HepG2 (cell line): ENCODE data around the gene RHOD. TPM values are rescaled to one million over a fixed set of nuclear protein-coding genes. Genes with fewer than 3 reads are reported as not detected.

ENCODE experiments used
- CTCF ChIP-seq: sonication (generic); formaldehyde crosslinking; IDR thresholded peaks from 2 replicates; pipeline ENCODE4 v1.5.0; 2020; ENCODE audit warnings: mild to moderate bottlenecking, missing genetic modification reagents, moderate library complexity
- HMG20A ChIP-seq: IDR thresholded peaks from 2 replicates; pipeline ENCODE4 v1.6.1; 2016; ENCODE audit warnings: borderline replicate concordance
- HNRNPH1 ChIP-seq: fragments of 200-400 bp; formaldehyde crosslinking; optimal IDR thresholded peaks from 2 replicates; pipeline ENCODE3; 2017; ENCODE audit warnings: mild to moderate bottlenecking, low read depth, low read length
- KAT7 ChIP-seq: IDR thresholded peaks from 2 replicates; pipeline ENCODE4 v1.6.1; 2018; ENCODE audit warnings: borderline replicate concordance, missing compliant biosample characterization
- MYNN ChIP-seq: sonication (generic); formaldehyde crosslinking; IDR thresholded peaks from 2 replicates; pipeline ENCODE4 v1.4.0; 2020; ENCODE audit warnings: mild to moderate bottlenecking, low read depth, missing genetic modification reagents
- MZF1 ChIP-seq: sonication (generic); formaldehyde crosslinking; IDR thresholded peaks from 2 replicates; pipeline ENCODE4 v1.8.1; 2023; ENCODE audit warnings: mild to moderate bottlenecking, missing genetic modification reagents, borderline replicate concordance
- ZBTB7A ChIP-seq: sonication (generic); formaldehyde crosslinking; IDR thresholded peaks from 2 replicates; pipeline ENCODE4 v1.8.0; 2022; ENCODE audit warnings: mild to moderate bottlenecking, missing genetic modification reagents
- ZNF784 ChIP-seq: sonication (generic); formaldehyde crosslinking; IDR thresholded peaks from 2 replicates; pipeline ENCODE4 v1.5.1; 2020; ENCODE audit warnings: missing genetic modification reagents, mild to moderate bottlenecking, borderline replicate concordance
- ZSCAN25 ChIP-seq: sonication (generic); formaldehyde crosslinking; IDR thresholded peaks from 2 replicates; pipeline ENCODE4 v1.8.0; 2022; ENCODE audit warnings: mild to moderate bottlenecking, missing genetic modification reagents
- polyA plus RNA-seq, 8 experiments: library from polyadenylated mRNA; depleted of rRNA in 3 of 8; stranded (reverse) in 7 of 8; unstranded in 1 of 8; fragments of >200 nt; fragmentation: Illumina TruSeq in 4 of 8; extraction: Trizol in 4 of 8; gene quantifications; 2 replicates each; pipeline versions ENCODE4 v1.2.1 to v1.2.3, GENCODE V29; 2011 to 2016; ENCODE audit warnings: low read depth in 4 of 8, missing spikeins in 1 of 8, mixed read lengths in 1 of 8; ENCODE audit not compliant: insufficient read depth in 1 of 8
- total RNA-seq, 5 experiments: library from RNA; depleted of rRNA; stranded (reverse); fragments of >200 nt; fragmentation: Illumina TruSeq; extraction: Trizol; gene quantifications; 2 replicates each; pipeline ENCODE4 v1.2.3, GENCODE V29; 2016; ENCODE audit warnings: low read depth in 1 of 5
- TF ChIP-seq, protein P1 (sequence below): sonication (generic); formaldehyde crosslinking; IDR thresholded peaks from 2 replicates; pipeline ENCODE4 v1.5.1; 2020; ENCODE audit warnings: mild to moderate bottlenecking, missing genetic modification reagents
- TF ChIP-seq, protein P2 (sequence below): sonication (generic); formaldehyde crosslinking; IDR thresholded peaks from 2 replicates; pipeline ENCODE4 v1.4.0; 2020; ENCODE audit warnings: missing genetic modification reagents
- TF ChIP-seq, protein P3 (sequence below): sonication (generic); formaldehyde crosslinking; IDR thresholded peaks from 2 replicates; pipeline ENCODE4 v1.4.0; 2020; ENCODE audit warnings: missing genetic modification reagents, mild to moderate bottlenecking, borderline replicate concordance
- TF ChIP-seq, protein P4 (sequence below): sonication (generic); formaldehyde crosslinking; IDR thresholded peaks from 2 replicates; pipeline ENCODE4 v1.4.0; 2020; ENCODE audit warnings: missing genetic modification reagents

RHOD gene
- total and polyA plus RNA-seq, 2 of the 13 experiments (the other 11 are each of a cell fraction or from before 2014, with no cell fraction given): 0.27 to 0.98 TPM

GRCh38 chr11:67041602-67042001, 15.0 kb upstream of the RHOD start (continued):
- TF ChIP-seq, protein P1, sequence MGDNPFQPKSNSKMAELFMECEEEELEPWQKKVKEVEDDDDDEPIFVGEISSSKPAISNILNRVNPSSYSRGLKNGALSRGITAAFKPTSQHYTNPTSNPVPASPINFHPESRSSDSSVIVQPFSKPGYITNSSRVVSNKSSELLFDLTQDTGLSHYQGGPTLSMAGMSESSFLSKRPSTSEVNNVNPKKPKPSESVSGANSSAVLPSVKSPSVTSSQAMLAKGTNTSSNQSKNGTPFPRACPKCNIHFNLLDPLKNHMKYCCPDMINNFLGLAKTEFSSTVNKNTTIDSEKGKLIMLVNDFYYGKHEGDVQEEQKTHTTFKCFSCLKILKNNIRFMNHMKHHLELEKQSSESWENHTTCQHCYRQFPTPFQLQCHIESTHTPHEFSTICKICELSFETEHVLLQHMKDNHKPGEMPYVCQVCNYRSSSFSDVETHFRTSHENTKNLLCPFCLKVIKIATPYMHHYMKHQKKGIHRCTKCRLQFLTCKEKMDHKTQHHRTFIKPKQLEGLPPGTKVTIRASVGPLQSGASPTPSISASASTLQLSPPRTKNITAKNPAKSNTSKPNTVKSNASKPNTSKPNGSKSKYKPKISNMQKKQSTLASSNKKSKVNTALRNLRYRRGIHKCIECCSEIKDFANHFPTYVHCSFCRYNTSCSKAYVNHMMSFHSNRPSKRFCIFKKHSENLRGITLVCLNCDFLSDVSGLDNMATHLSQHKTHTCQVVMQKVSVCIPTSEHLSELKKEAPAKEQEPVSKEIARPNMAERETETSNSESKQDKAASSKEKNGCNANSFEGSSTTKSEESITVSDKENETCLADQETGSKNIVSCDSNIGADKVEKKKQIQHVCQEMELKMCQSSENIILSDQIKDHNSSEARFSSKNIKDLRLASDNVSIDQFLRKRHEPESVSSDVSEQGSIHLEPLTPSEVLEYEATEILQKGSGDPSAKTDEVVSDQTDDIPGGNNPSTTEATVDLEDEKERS (CRISPR knock-in tag): no peak
- TF ChIP-seq HNRNPH1: no peak
- no peak for TF ChIP-seq MYNN (CRISPR knock-in tag)
- TF ChIP-seq, protein P2, sequence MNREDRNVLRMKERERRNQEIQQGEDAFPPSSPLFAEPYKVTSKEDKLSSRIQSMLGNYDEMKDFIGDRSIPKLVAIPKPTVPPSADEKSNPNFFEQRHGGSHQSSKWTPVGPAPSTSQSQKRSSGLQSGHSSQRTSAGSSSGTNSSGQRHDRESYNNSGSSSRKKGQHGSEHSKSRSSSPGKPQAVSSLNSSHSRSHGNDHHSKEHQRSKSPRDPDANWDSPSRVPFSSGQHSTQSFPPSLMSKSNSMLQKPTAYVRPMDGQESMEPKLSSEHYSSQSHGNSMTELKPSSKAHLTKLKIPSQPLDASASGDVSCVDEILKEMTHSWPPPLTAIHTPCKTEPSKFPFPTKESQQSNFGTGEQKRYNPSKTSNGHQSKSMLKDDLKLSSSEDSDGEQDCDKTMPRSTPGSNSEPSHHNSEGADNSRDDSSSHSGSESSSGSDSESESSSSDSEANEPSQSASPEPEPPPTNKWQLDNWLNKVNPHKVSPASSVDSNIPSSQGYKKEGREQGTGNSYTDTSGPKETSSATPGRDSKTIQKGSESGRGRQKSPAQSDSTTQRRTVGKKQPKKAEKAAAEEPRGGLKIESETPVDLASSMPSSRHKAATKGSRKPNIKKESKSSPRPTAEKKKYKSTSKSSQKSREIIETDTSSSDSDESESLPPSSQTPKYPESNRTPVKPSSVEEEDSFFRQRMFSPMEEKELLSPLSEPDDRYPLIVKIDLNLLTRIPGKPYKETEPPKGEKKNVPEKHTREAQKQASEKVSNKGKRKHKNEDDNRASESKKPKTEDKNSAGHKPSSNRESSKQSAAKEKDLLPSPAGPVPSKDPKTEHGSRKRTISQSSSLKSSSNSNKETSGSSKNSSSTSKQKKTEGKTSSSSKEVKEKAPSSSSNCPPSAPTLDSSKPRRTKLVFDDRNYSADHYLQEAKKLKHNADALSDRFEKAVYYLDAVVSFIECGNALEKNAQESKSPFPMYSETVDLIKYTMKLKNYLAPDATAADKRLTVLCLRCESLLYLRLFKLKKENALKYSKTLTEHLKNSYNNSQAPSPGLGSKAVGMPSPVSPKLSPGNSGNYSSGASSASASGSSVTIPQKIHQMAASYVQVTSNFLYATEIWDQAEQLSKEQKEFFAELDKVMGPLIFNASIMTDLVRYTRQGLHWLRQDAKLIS: no peak
- no peak for TF ChIP-seq ZSCAN25 (CRISPR knock-in tag)
- TF ChIP-seq MZF1 (CRISPR knock-in tag): no peak
- TF ChIP-seq HMG20A (CRISPR knock-in tag): peak; percentile 52; the same call in 1 of the 2 replicates
- TF ChIP-seq, protein P3, sequence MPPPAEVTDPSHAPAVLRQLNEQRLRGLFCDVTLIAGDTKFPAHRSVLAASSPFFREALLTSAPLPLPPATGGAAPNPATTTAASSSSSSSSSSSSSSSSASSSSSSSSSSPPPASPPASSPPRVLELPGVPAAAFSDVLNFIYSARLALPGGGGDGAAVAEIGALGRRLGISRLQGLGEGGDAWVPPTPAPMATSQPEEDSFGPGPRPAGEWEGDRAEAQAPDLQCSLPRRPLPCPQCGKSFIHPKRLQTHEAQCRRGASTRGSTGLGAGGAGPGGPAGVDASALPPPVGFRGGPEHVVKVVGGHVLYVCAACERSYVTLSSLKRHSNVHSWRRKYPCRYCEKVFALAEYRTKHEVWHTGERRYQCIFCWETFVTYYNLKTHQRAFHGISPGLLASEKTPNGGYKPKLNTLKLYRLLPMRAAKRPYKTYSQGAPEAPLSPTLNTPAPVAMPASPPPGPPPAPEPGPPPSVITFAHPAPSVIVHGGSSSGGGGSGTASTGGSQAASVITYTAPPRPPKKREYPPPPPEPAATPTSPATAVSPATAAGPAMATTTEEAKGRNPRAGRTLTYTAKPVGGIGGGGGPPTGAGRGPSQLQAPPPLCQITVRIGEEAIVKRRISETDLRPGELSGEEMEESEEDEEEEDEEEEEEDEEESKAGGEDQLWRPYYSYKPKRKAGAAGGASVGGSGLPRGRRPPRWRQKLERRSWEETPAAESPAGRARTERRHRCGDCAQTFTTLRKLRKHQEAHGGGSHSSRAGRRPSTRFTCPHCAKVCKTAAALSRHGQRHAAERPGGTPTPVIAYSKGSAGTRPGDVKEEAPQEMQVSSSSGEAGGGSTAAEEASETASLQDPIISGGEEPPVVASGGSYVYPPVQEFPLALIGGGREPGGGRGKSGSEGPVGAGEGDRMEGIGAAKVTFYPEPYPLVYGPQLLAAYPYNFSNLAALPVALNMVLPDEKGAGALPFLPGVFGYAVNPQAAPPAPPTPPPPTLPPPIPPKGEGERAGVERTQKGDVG (CRISPR knock-in tag): no peak
- TF ChIP-seq, protein P4, sequence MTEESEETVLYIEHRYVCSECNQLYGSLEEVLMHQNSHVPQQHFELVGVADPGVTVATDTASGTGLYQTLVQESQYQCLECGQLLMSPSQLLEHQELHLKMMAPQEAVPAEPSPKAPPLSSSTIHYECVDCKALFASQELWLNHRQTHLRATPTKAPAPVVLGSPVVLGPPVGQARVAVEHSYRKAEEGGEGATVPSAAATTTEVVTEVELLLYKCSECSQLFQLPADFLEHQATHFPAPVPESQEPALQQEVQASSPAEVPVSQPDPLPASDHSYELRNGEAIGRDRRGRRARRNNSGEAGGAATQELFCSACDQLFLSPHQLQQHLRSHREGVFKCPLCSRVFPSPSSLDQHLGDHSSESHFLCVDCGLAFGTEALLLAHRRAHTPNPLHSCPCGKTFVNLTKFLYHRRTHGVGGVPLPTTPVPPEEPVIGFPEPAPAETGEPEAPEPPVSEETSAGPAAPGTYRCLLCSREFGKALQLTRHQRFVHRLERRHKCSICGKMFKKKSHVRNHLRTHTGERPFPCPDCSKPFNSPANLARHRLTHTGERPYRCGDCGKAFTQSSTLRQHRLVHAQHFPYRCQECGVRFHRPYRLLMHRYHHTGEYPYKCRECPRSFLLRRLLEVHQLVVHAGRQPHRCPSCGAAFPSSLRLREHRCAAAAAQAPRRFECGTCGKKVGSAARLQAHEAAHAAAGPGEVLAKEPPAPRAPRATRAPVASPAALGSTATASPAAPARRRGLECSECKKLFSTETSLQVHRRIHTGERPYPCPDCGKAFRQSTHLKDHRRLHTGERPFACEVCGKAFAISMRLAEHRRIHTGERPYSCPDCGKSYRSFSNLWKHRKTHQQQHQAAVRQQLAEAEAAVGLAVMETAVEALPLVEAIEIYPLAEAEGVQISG: peak; percentile 59; the same call in 1 of the 2 replicates
- peak; percentile 51; the same call in 1 of the 2 replicates for TF ChIP-seq ZBTB7A (CRISPR knock-in tag)
- TF ChIP-seq ZNF784 (CRISPR knock-in tag): no peak
- TF ChIP-seq KAT7 (CRISPR knock-in tag): no peak
- peak; percentile 35; the same call in 1 of the 2 replicates for TF ChIP-seq CTCF
